ENCODE measurements around the gene AFAP1L2. TPM values are rescaled to one million over a fixed set of nuclear protein-coding genes. Genes with fewer than 3 reads are reported as not detected.

Gene AFAP1L2
- total RNA-seq, 6 experiments from 2014 or later, result 0.50 to 2.2 (median 1.1) TPM

GRCh38 chr10:114332301-114333192 lies 71.8 kb downstream of the AFAP1L2 start:
- H3K27ac ChIP-seq, result no peak overlapping the region
- H3K9me3 ChIP-seq, result no peaks in the 10 kb centered on the region
- WGBS (ENCODE audit: insufficient coverage, low coverage, low lambda C conversion rate, missing lambda C conversion rate), result 27% methylated on average over 10 of the region's 14 CpGs
- no peak overlapping the region for H3K4me3 ChIP-seq
- H3K27me3 ChIP-seq, result no peaks in the 10 kb centered on the region
- no peak for TF ChIP-seq CTCF (IDR thresholded peaks at IDR 0.05)
- no peak for TF ChIP-seq POLR2A (IDR thresholded peaks at IDR 0.05)
- no peaks in the 10 kb centered on the region for H3K36me3 ChIP-seq
- peak in 1 of 4 donors; percentile 7 for ATAC-seq
- DNase-seq, result no peak
- no peaks in the 10 kb centered on the region for H3K4me1 ChIP-seq
- intact Hi-C loops (cut with DNase I), result no loop called here

GRCh38 chr10:114329634-114330365 lies 74.5 kb downstream of the AFAP1L2 start:
- no peaks in the 10 kb centered on the region for H3K27me3 ChIP-seq
- intact Hi-C loops (cut with DNase I), result no loop called here
- no peak for ATAC-seq
- H3K9me3 ChIP-seq, result no peaks in the 10 kb centered on the region
- no peaks in the 10 kb centered on the region for H3K4me1 ChIP-seq
- no CpG with 5 or more reads among the region's 10 CpGs for WGBS (ENCODE audit: insufficient coverage, low coverage, low lambda C conversion rate, missing lambda C conversion rate)
- no peak for DNase-seq
- no peak overlapping the region for H3K4me3 ChIP-seq
- H3K27ac ChIP-seq, result no peak overlapping the region
- TF ChIP-seq CTCF (IDR thresholded peaks at IDR 0.05) (no peak), POLR2A (IDR thresholded peaks at IDR 0.05) (no peak)
- no peaks in the 10 kb centered on the region for H3K36me3 ChIP-seq

- intact Hi-C loops (cut with DNase I), result no loop called here
- Histone ChIP-seq H3K9me3 (no peaks in the 10 kb centered on the region), H3K27me3 (no peaks in the 10 kb centered on the region), H3K27ac (no peak overlapping the region), H3K36me3 (no peaks in the 10 kb centered on the region), H3K4me1 (no peaks in the 10 kb centered on the region), H3K4me3 (no peak overlapping the region)
- ATAC-seq (no peak), DNase-seq (no peak)
- TF ChIP-seq POLR2A (IDR thresholded peaks at IDR 0.05) (no peak), CTCF (IDR thresholded peaks at IDR 0.05) (no peak)
- WGBS (ENCODE audit: insufficient coverage, low coverage, low lambda C conversion rate, missing lambda C conversion rate), result no CpG with 5 or more reads among the region's 6 CpGs
Observed at GRCh38 chr10:114328874-114329273, 75.4 kb downstream of the AFAP1L2 start.

GRCh38 chr10:114328441-114328812 lies 75.9 kb downstream of the AFAP1L2 start:
- 100% methylated on average over 1 of the region's 6 CpGs for WGBS (ENCODE audit: insufficient coverage, low coverage, low lambda C conversion rate, missing lambda C conversion rate)
- H3K4me3 ChIP-seq, result no peak overlapping the region

More at GRCh38 chr10:114328441-114328812, 75.9 kb downstream of the AFAP1L2 start:
- no peaks in the 10 kb centered on the region for H3K36me3 ChIP-seq
- ATAC-seq, result no peak
- H3K27ac ChIP-seq, result no peak overlapping the region
- no peaks in the 10 kb centered on the region for H3K9me3 ChIP-seq
- intact Hi-C loops (cut with DNase I), result no loop called here
- no peaks in the 10 kb centered on the region for H3K4me1 ChIP-seq
- TF ChIP-seq CTCF (IDR thresholded peaks at IDR 0.05) (no peak), POLR2A (IDR thresholded peaks at IDR 0.05) (no peak)
- DNase-seq, result no peak
- H3K27me3 ChIP-seq, result no peaks in the 10 kb centered on the region

Data from right lobe of liver (tissue), 6 donors.